Osteocyte (in vitro differentiated cells): ENCODE measurements around the gene POU3F1. TPM values are rescaled to one million over a fixed set of nuclear protein-coding genes. Genes with fewer than 3 reads are reported as not detected.

Experiments
- DNase-seq: peaks from one replicate; pipeline ENCODE4 v3.0.0; 2021; ENCODE audit warnings: mixed read lengths; ENCODE audit not compliant: unreplicated experiment; ENCODE audit errors: extremely low spot score
- H3K27ac Mint-ChIP-seq: one replicate; pipeline ENCODE4 v1.8.0; 2021; ENCODE audit warnings: mild to moderate bottlenecking, mixed read lengths; ENCODE audit not compliant: unreplicated experiment
- H3K27me3 Mint-ChIP-seq: one replicate; pipeline ENCODE4 v1.8.0; 2021; ENCODE audit warnings: mixed read lengths; ENCODE audit not compliant: unreplicated experiment
- H3K36me3 Mint-ChIP-seq: one replicate; pipeline ENCODE4 v1.8.0; 2021; ENCODE audit warnings: mixed read lengths; ENCODE audit not compliant: unreplicated experiment
- H3K4me1 Mint-ChIP-seq: one replicate; pipeline ENCODE4 v1.8.0; 2021; ENCODE audit warnings: mixed read lengths; ENCODE audit not compliant: unreplicated experiment
- H3K4me3 Mint-ChIP-seq: one replicate; pipeline ENCODE4 v1.8.0; 2021; ENCODE audit warnings: mild to moderate bottlenecking, moderate library complexity, mixed read lengths; ENCODE audit not compliant: unreplicated experiment
- H3K9me3 Mint-ChIP-seq: one replicate; pipeline ENCODE4 v1.8.0; 2021; ENCODE audit warnings: mixed read lengths; ENCODE audit not compliant: unreplicated experiment
- total RNA-seq: library from RNA; stranded (reverse); gene quantifications from 2 replicates; pipeline ENCODE4 v1.2.1, GENCODE V29; 2021
- TF ChIP-seq, protein P1 (sequence below): fragments of 200-600 bp; sonication (generic); IDR thresholded peaks from 2 replicates; pipeline ENCODE4 v1.5.0; 2021; ENCODE audit warnings: antibody characterized with exemption, mild to moderate bottlenecking, moderate library complexity

The POU3F1 gene
- total RNA-seq, 1 donor from 2014 or later = 1.8 TPM

- H3K4me1 Mint-ChIP-seq = peaks cover 70% of the 10 kb centered on the region
These were observed 45.8 kb downstream of the POU3F1 start for GRCh38 chr1:38000529-38001455.

DNA sequence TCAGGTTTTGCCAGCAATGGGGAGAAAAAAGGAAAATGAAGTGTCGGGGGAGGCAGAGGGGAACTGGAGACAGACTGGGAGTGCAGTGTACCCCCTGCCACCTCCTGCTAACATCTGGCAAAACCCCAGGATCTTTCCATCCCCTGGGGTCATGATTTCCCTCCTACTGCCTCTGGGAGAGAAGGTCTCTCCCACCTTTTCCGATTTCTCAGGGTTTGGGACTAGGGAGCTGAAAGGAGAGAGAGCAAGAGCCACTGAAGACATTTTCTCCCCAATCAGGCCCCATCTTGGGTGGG is 46.4 kb downstream of the POU3F1 start:
- Mint-ChIP-seq H3K4me3 (peak overlapping the region; percentile 64), H3K27me3 (no peaks in the 10 kb centered on the region), H3K27ac (peak overlapping the region; percentile 99), H3K9me3 (no peaks in the 10 kb centered on the region), H3K36me3 (peaks cover 12% of the 10 kb centered on the region), H3K4me1 (peaks cover 73% of the 10 kb centered on the region)
- no peak for DNase-seq
- TF ChIP-seq, protein P1, sequence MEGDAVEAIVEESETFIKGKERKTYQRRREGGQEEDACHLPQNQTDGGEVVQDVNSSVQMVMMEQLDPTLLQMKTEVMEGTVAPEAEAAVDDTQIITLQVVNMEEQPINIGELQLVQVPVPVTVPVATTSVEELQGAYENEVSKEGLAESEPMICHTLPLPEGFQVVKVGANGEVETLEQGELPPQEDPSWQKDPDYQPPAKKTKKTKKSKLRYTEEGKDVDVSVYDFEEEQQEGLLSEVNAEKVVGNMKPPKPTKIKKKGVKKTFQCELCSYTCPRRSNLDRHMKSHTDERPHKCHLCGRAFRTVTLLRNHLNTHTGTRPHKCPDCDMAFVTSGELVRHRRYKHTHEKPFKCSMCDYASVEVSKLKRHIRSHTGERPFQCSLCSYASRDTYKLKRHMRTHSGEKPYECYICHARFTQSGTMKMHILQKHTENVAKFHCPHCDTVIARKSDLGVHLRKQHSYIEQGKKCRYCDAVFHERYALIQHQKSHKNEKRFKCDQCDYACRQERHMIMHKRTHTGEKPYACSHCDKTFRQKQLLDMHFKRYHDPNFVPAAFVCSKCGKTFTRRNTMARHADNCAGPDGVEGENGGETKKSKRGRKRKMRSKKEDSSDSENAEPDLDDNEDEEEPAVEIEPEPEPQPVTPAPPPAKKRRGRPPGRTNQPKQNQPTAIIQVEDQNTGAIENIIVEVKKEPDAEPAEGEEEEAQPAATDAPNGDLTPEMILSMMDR = no peak

More at GRCh38 chr1:38000529-38001455, 45.8 kb downstream of the POU3F1 start:
- DNase-seq = no peak
- Mint-ChIP-seq H3K27me3 (no peaks in the 10 kb centered on the region), H3K4me3 (peak overlapping the region; percentile 64), H3K9me3 (no peaks in the 10 kb centered on the region), H3K27ac (peak overlapping the region; percentile 99), H3K36me3 (peaks cover 10% of the 10 kb centered on the region)
- TF ChIP-seq, protein P1 = no peak

GRCh38 chr1:37999430-38000232 is 47.0 kb downstream of the POU3F1 start:
- Mint-ChIP-seq H3K4me3 (peak overlapping the region; percentile 64), H3K4me1 (peaks cover 72% of the 10 kb centered on the region)

GRCh38 chr1:37998913-37999429 is 47.6 kb downstream of the POU3F1 start:
- TF ChIP-seq, protein P1 = no peak
- H3K27ac Mint-ChIP-seq = peak overlapping the region; percentile 99
- peaks cover 19% of the 10 kb centered on the region for H3K36me3 Mint-ChIP-seq
- no peaks in the 10 kb centered on the region for H3K9me3 Mint-ChIP-seq
- peaks cover 65% of the 10 kb centered on the region for H3K4me1 Mint-ChIP-seq
- no peak for DNase-seq
- no peaks in the 10 kb centered on the region for H3K27me3 Mint-ChIP-seq
- H3K4me3 Mint-ChIP-seq = no peak overlapping the region

More at GRCh38 chr1:37999430-38000232, 47.0 kb downstream of the POU3F1 start:
- no peaks in the 10 kb centered on the region for H3K9me3 Mint-ChIP-seq
- TF ChIP-seq, protein P1 = no peak
- no peaks in the 10 kb centered on the region for H3K27me3 Mint-ChIP-seq
- DNase-seq = no peak
- H3K36me3 Mint-ChIP-seq = peaks cover 16% of the 10 kb centered on the region
- H3K27ac Mint-ChIP-seq = peak overlapping the region; percentile 99
